ENCODE data around the gene TUBB8B.
"Not testable (repeated sequence)": the region's sequence is repeated elsewhere in the genome, so short reads cannot be mapped to it uniquely, and the experiment has no call there.

GRCh38 chr18:64279-64678 is 14.9 kb upstream of the TUBB8B start:
- TF ChIP-seq CTCF, POLR2A, POLR2AphosphoS5, EP300 (IDR thresholded peaks at IDR 0.05): not testable (repeated sequence)

Measured in sigmoid colon (tissue), 4 donors.